Peyer's patch (tissue), 4 donors: ENCODE measurements around the gene TMEM209.

ENCODE experiments used
- POLR2A ChIP-seq, 2 donors: fragments of 450-650 bp; IDR thresholded peaks; one replicate each; pipeline ENCODE4 v1.5.1; 2017; ENCODE audit warnings: antibody characterized with exemption in 2 of 2, mild to moderate bottlenecking in 2 of 2, moderate library complexity in 2 of 2
- TF ChIP-seq, protein P1 (sequence below), 6 experiments: fragments of 450-650 bp in 4 of 6; fragments of 200-600 bp in 2 of 6; sonication (generic) in 1 of 6; IDR thresholded peaks; one replicate each; pipeline ENCODE4 v1.5.1; 2017 to 2019; ENCODE audit warnings: antibody characterized with exemption in 6 of 6, mild to moderate bottlenecking in 3 of 6, moderate library complexity in 1 of 6

DNA sequence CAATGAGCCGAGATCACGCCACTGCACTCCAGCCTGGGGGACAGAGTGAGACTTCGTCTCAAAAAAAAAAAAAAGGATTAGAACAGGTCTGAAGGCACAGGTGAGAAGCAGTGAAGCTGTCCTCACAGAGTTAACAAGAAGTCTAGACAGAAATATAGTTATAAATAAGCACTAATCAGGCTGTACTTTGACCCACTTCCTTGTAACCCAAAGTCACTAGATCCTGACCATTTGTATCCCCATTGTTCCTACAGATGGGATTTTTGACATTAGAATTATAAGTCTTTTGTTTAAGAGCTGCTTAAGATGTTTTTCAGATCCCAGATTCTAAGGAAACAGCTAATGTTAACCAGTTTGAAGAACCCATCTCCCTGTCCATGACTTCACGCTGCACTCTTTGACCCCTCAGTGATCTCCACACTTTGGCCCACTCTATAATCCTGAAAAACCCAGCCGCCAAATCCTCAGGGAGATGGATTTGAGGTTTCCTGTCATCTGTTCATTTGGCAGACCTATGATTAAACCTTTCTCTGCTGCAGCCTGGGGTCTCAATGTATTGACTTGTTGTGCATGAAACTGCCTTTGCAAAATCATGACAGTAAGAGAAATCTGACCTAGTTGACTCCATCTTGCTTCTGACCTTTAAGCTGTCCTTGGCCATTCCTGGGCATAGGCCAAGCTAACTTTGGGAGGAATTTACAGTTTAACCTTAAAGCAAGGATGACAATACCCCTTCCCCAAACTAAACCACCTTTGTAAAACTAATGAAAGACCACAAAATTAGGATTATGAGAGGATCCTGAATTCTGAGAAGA is 13.8 kb upstream of the TMEM209 start:
- TF ChIP-seq, protein P1, sequence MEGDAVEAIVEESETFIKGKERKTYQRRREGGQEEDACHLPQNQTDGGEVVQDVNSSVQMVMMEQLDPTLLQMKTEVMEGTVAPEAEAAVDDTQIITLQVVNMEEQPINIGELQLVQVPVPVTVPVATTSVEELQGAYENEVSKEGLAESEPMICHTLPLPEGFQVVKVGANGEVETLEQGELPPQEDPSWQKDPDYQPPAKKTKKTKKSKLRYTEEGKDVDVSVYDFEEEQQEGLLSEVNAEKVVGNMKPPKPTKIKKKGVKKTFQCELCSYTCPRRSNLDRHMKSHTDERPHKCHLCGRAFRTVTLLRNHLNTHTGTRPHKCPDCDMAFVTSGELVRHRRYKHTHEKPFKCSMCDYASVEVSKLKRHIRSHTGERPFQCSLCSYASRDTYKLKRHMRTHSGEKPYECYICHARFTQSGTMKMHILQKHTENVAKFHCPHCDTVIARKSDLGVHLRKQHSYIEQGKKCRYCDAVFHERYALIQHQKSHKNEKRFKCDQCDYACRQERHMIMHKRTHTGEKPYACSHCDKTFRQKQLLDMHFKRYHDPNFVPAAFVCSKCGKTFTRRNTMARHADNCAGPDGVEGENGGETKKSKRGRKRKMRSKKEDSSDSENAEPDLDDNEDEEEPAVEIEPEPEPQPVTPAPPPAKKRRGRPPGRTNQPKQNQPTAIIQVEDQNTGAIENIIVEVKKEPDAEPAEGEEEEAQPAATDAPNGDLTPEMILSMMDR (IDR thresholded peaks at IDR 0.05) = no peak
- no peak for TF ChIP-seq POLR2A (IDR thresholded peaks at IDR 0.05)
